H1 (cell line): ENCODE results near the gene LRRC3C.

Experiments used
- ATF2 ChIP-seq: IDR thresholded peaks from 2 replicates; pipeline ENCODE4 v1.6.1; 2012; ENCODE audit warnings: low read length, inconsistent platforms
- CTCF ChIP-seq, 3 experiments: IDR thresholded peaks; 1 replicate in 2 of 3; 2 replicates in 1 of 3; pipeline versions ENCODE4 v1.5.1 to v1.6.1; 2011; ENCODE audit warnings: low read length in 3 of 3, mild to moderate bottlenecking in 3 of 3, inconsistent platforms in 2 of 3, low read depth in 1 of 3, moderate library complexity in 1 of 3; ENCODE audit not compliant: insufficient read depth in 1 of 3; ENCODE audit errors: control extremely low read depth in 1 of 3
- EP300 ChIP-seq, 2 experiments: IDR thresholded peaks; 1 replicate in 1 of 2; 2 replicates in 1 of 2; pipeline ENCODE4 v1.6.1; 2011 to 2012; ENCODE audit warnings: low read depth in 2 of 2, low read length in 2 of 2, mild to moderate bottlenecking in 2 of 2, borderline replicate concordance in 1 of 2, inconsistent platforms in 1 of 2, moderate library complexity in 1 of 2
- EZH2 ChIP-seq: fragments of 200-600 bp; sonication (generic); IDR thresholded peaks from 2 replicates; pipeline ENCODE4 v1.7.1; 2012; ENCODE audit warnings: low read depth, mild to moderate bottlenecking, moderate library complexity, low read length, inconsistent platforms; ENCODE audit not compliant: severe bottlenecking
- HDAC6 ChIP-seq: IDR thresholded peaks from one replicate; pipeline ENCODE4 v1.7.1; 2012; ENCODE audit warnings: low read depth, mild to moderate bottlenecking, inconsistent platforms, low read length, moderate library complexity
- MAX ChIP-seq: IDR thresholded peaks from 2 replicates; pipeline ENCODE4 v1.6.1; 2012; ENCODE audit warnings: inconsistent platforms
- POLR2A ChIP-seq, 2 experiments: IDR thresholded peaks; 1 replicate in 1 of 2; 2 replicates in 1 of 2; pipeline ENCODE4 v1.6.1; 2011; ENCODE audit warnings: low read depth in 2 of 2, low read length in 2 of 2, mild to moderate bottlenecking in 2 of 2; ENCODE audit errors: control extremely low read depth in 1 of 2
- RNF2 ChIP-seq: fragments of 200-900, 300-1000 bp; sonication (generic); IDR thresholded peaks from 2 replicates; pipeline ENCODE4 v1.7.1; 2016; ENCODE audit warnings: borderline replicate concordance, low read depth, mild to moderate bottlenecking, antibody characterized with exemption, low read length; ENCODE audit not compliant: poor library complexity, severe bottlenecking; ENCODE audit errors: missing control alignments
- RXRA ChIP-seq: IDR thresholded peaks from 2 replicates; pipeline ENCODE4 v1.6.1; 2011; ENCODE audit warnings: low read depth, mild to moderate bottlenecking, low read length, moderate library complexity; ENCODE audit not compliant: insufficient read depth
- SAP30 ChIP-seq: fragments of 300-600 bp; sonication (generic); IDR thresholded peaks from 2 replicates; pipeline ENCODE4 v1.7.1; 2012; ENCODE audit warnings: low read length, moderate library complexity, mild to moderate bottlenecking, inconsistent platforms; ENCODE audit not compliant: insufficient read depth, insufficient replicate concordance
- TAF7 ChIP-seq: optimal IDR thresholded peaks from 2 replicates; pipeline ENCODE3; 2011; ENCODE audit warnings: low read depth, mild to moderate bottlenecking, inconsistent platforms, low read length, moderate library complexity, borderline replicate concordance
- TBP ChIP-seq: IDR thresholded peaks from 2 replicates; pipeline ENCODE4 v1.6.1; 2011; ENCODE audit warnings: low read depth, low read length, improper control_type of control experiment
- ZNF274 ChIP-seq: IDR thresholded peaks from 2 replicates; pipeline ENCODE4 v1.7.0; 2012; ENCODE audit warnings: low read length, borderline replicate concordance; ENCODE audit errors: extremely low read depth

GRCh38 chr17:39921323-39921722, 6.2 kb upstream of the LRRC3C start:
- TF ChIP-seq POLR2A (IDR thresholded peaks at IDR 0.05; ENCODE audit: control extremely low read depth in 1 of 2, low read depth in 2 of 2, low read length in 2 of 2) (no peak), TAF7 (no peak), RNF2 (no peak), EZH2 (no peak), CTCF (IDR thresholded peaks at IDR 0.05; ENCODE audit: control extremely low read depth in 1 of 3, insufficient read depth in 1 of 3, low read depth in 1 of 3, low read length in 3 of 3) (no peak), TBP (no peak), ATF2 (no peak), MAX (no peak), RXRA (no peak), ZNF274 (no peak), HDAC6 (no peak), EP300 (IDR thresholded peaks at IDR 0.05; ENCODE audit: borderline replicate concordance in 1 of 2, low read depth in 2 of 2, low read length in 2 of 2) (no peak), SAP30 (no peak)
